OCI-LY3 (cell line): ENCODE results near the gene MLST8.

Source experiments
- CTCF ChIP-seq: fragments of 200-600, 300-600 bp; sonication (generic); IDR thresholded peaks from 2 replicates; pipeline ENCODE4 v1.5.1; 2014; ENCODE audit warnings: antibody characterized with exemption, low read length, low read depth
- EZH2phosphoT487 ChIP-seq: fragments of 200-600 bp; shearing (Covaris generic); IDR thresholded peaks from 2 replicates; pipeline ENCODE4 v1.6.1; 2018; ENCODE audit warnings: antibody characterized with exemption, mixed run types, low read depth

- TF ChIP-seq CTCF (no peak), EZH2phosphoT487 (no peak)
Measured at GRCh38 chr16:2171601-2172178, 33.6 kb upstream of the MLST8 start.
